Liver (tissue), 3 donors: ENCODE data around the gene CRADD.

Experiments used
- ATF3 ChIP-seq: IDR thresholded peaks from 2 replicates; pipeline ENCODE4 v1.6.1; 2016; ENCODE audit warnings: antibody characterized with exemption
- CTCF ChIP-seq: fragments of 150-350 bp; IDR thresholded peaks from 2 replicates; pipeline ENCODE4 v1.5.1; 2017; ENCODE audit warnings: improper control_type of control experiment, low read depth, low read length; ENCODE audit not compliant: missing input control
- GABPA ChIP-seq, 2 donors: IDR thresholded peaks in 1 of 2; conservative IDR thresholded peaks in 1 of 2; 2 replicates each; pipeline ENCODE4 v1.6.1; 2016; ENCODE audit warnings: antibody characterized with exemption in 2 of 2, mild to moderate bottlenecking in 1 of 2, moderate library complexity in 1 of 2
- JUND ChIP-seq, 2 donors: IDR thresholded peaks; 2 replicates each; pipeline ENCODE4 v1.6.1; 2016; ENCODE audit warnings: antibody characterized with exemption in 2 of 2
- MAX ChIP-seq: IDR thresholded peaks from 2 replicates; pipeline ENCODE4 v1.6.1; 2016; ENCODE audit warnings: antibody characterized with exemption
- RAD21 ChIP-seq, 2 donors: IDR thresholded peaks; 2 replicates each; pipeline ENCODE4 v1.6.1; 2016; ENCODE audit warnings: antibody characterized with exemption in 2 of 2, mild to moderate bottlenecking in 2 of 2
- YY1 ChIP-seq: IDR thresholded peaks from 2 replicates; pipeline ENCODE4 v1.6.1; 2016; ENCODE audit warnings: antibody characterized with exemption, mild to moderate bottlenecking
- ZBTB33 ChIP-seq: IDR thresholded peaks from 2 replicates; pipeline ENCODE4 v1.6.1; 2016; ENCODE audit warnings: antibody characterized with exemption
- donor health status: healthy.
- donor health status: healthy.

GRCh38 chr12:93663729-93664084 lies 13.5 kb upstream of the CRADD start:
- TF ChIP-seq CTCF (no peak), RAD21 (IDR thresholded peaks at IDR 0.05) (no peak), GABPA (IDR thresholded peaks at IDR 0.05 in 1 of 2, conservative IDR thresholded peaks at IDR 0.05 in 1 of 2) (no peak), JUND (IDR thresholded peaks at IDR 0.05) (no peak), YY1 (no peak), ZBTB33 (no peak), MAX (no peak), ATF3 (no peak)
